GM21717 (cell line): ENCODE results near the gene GBP6.
"Not testable (repeated sequence)": the region's sequence is repeated elsewhere in the genome, so short reads cannot be mapped to it uniquely, and the experiment has no call there.

Experiments
- ATAC-seq: cut with Tn5 transposase; IDR thresholded peaks from one replicate; pipeline ENCODE4 v1.9.1; 2021; ENCODE audit warnings: mild to moderate bottlenecking, moderate library complexity; ENCODE audit not compliant: unreplicated experiment

The GBP6 gene

GRCh38 chr1:89369331-89369730 is 5.5 kb downstream of the GBP6 start:
- no peak for ATAC-seq

GRCh38 chr1:89373810-89374209 is 10.0 kb downstream of the GBP6 start:
- not testable (repeated sequence) for ATAC-seq

- ATAC-seq, result no peak
These were observed 14.1 kb downstream of the GBP6 start for GRCh38 chr1:89378001-89378400.

- ATAC-seq, result no peak
These were observed 17.8 kb downstream of the GBP6 start for GRCh38 chr1:89381618-89382017.

GRCh38 chr1:89382479-89382878 is 18.6 kb downstream of the GBP6 start:
- no peak for ATAC-seq

- ATAC-seq, result no peak
These were observed 19.3 kb downstream of the GBP6 start for GRCh38 chr1:89383185-89383584.

- no peak for ATAC-seq
These were observed 26.8 kb downstream of the GBP6 start for GRCh38 chr1:89390707-89391106.

GRCh38 chr1:89391686-89392085 is 27.8 kb downstream of the GBP6 start:
- ATAC-seq, result no peak

GRCh38 chr1:89394851-89395250 is 31.0 kb downstream of the GBP6 start:
- ATAC-seq, result no peak

GRCh38 chr1:89396902-89397301 is 33.0 kb downstream of the GBP6 start:
- no peak for ATAC-seq

GRCh38 chr1:89405275-89405929 is 41.5 kb downstream of the GBP6 start:
- ATAC-seq, result no peak

GRCh38 chr1:89407360-89407759 is 43.5 kb downstream of the GBP6 start:
- ATAC-seq, result no peak

- not testable (repeated sequence) for ATAC-seq
These were observed 43.9 kb downstream of the GBP6 start for GRCh38 chr1:89407768-89408167.

- ATAC-seq, result no peak
These were observed 61.2 kb downstream of the GBP6 start for GRCh38 chr1:89425056-89425455.

- peak; percentile 88 for ATAC-seq
These were observed 65.2 kb downstream of the GBP6 start for GRCh38 chr1:89429062-89429461.

GRCh38 chr1:89429681-89430080 is 65.8 kb downstream of the GBP6 start:
- not testable (repeated sequence) for ATAC-seq

GRCh38 chr1:89433421-89433820 is 69.6 kb downstream of the GBP6 start:
- no peak for ATAC-seq

- not testable (repeated sequence) for ATAC-seq
These were observed 70.4 kb downstream of the GBP6 start for GRCh38 chr1:89434058-89434780.
